ENCODE results near the gene NUBP2.

NUBP2 gene

GRCh38 chr16:1782408-1783264 is at the start of gene NUBP2, which contains the start of gene SPSB3:
NUBP2 (plus strand) TSS chr16:1782960; CDS start chr16:1783021, 61 bp downstream.
SPSB3 (minus strand) TSS chr16:1782571; CDS start chr16:1781483, 1,088 bp downstream.
- POLR2A ChIA-PET (ENCODE audit: low non-redundant PET) = interaction anchor here (0.6 to 2.3 kb wide), 8 partner anchors 9 to 440 kb away, joined by 3 to 7 read pairs (median 5); partner anchors contain the start of genes FAHD1 and HAGH
- CTCF ChIA-PET = interaction anchor here (0.6 to 1.4 kb wide), 4 partner anchors 16 to 41 kb away, joined by 3 to 4 read pairs (median 4); no protein-coding TSS in a partner anchor
- no peak for TF ChIP-seq CTCF (conservative IDR thresholded peaks at IDR 0.05; ENCODE audit: low read depth)
- H3K27ac ChIP-seq = peak within 1 kb of the TSS; percentile 92
- peak; percentile 99 for DNase-seq (ENCODE audit: low spot score)

GRCh38 chr16:1734123-1734522 is 48.6 kb upstream of the NUBP2 start:
- ChIA-PET CTCF (no interaction called here), POLR2A (ENCODE audit: low non-redundant PET) (no interaction called here)
- TF ChIP-seq CTCF (conservative IDR thresholded peaks at IDR 0.05; ENCODE audit: low read depth) = no peak
- DNase-seq (ENCODE audit: low spot score) = no peak
- H3K27ac ChIP-seq = no peak overlapping the region; the same call in 1 of the 2 replicates

- no peak for DNase-seq (ENCODE audit: low spot score)
- CTCF ChIA-PET = no interaction called here
- TF ChIP-seq CTCF (conservative IDR thresholded peaks at IDR 0.05; ENCODE audit: low read depth) = no peak
- POLR2A ChIA-PET (ENCODE audit: low non-redundant PET) = no interaction called here
- peak overlapping the region; percentile 25; the same call in 1 of the 2 replicates for H3K27ac ChIP-seq
These were observed 47.9 kb upstream of the NUBP2 start for GRCh38 chr16:1734816-1735215.

- no peak for DNase-seq (ENCODE audit: low spot score)
- ChIA-PET CTCF (interaction anchor here (0.6 kb wide), 1 partner anchor 23 kb away, joined by 6 read pairs; no protein-coding TSS in a partner anchor), POLR2A (ENCODE audit: low non-redundant PET) (no interaction called here)
- no peak for TF ChIP-seq CTCF (conservative IDR thresholded peaks at IDR 0.05; ENCODE audit: low read depth)
- no peak overlapping the region for H3K27ac ChIP-seq
These were observed 42.5 kb upstream of the NUBP2 start for GRCh38 chr16:1740234-1740633.

GRCh38 chr16:1740781-1741490 is 41.8 kb upstream of the NUBP2 start:
- no peak for TF ChIP-seq CTCF (conservative IDR thresholded peaks at IDR 0.05; ENCODE audit: low read depth)
- CTCF ChIA-PET = no interaction called here
- no peak for DNase-seq (ENCODE audit: low spot score)
- POLR2A ChIA-PET (ENCODE audit: low non-redundant PET) = no interaction called here
- no peak overlapping the region for H3K27ac ChIP-seq

GRCh38 chr16:1741553-1742165 is 41.1 kb upstream of the NUBP2 start:
- POLR2A ChIA-PET (ENCODE audit: low non-redundant PET) = no interaction called here
- CTCF ChIA-PET = no interaction called here
- no peak for DNase-seq (ENCODE audit: low spot score)
- no peak overlapping the region for H3K27ac ChIP-seq
- TF ChIP-seq CTCF (conservative IDR thresholded peaks at IDR 0.05; ENCODE audit: low read depth) = no peak
